ENCODE data around the gene SLC2A6. TPM values are rescaled to one million over a fixed set of nuclear protein-coding genes. Genes with fewer than 3 reads are reported as not detected.

SLC2A6 gene
- total RNA-seq, 1 experiment from 2014 or later = 18.7 TPM

DNA sequence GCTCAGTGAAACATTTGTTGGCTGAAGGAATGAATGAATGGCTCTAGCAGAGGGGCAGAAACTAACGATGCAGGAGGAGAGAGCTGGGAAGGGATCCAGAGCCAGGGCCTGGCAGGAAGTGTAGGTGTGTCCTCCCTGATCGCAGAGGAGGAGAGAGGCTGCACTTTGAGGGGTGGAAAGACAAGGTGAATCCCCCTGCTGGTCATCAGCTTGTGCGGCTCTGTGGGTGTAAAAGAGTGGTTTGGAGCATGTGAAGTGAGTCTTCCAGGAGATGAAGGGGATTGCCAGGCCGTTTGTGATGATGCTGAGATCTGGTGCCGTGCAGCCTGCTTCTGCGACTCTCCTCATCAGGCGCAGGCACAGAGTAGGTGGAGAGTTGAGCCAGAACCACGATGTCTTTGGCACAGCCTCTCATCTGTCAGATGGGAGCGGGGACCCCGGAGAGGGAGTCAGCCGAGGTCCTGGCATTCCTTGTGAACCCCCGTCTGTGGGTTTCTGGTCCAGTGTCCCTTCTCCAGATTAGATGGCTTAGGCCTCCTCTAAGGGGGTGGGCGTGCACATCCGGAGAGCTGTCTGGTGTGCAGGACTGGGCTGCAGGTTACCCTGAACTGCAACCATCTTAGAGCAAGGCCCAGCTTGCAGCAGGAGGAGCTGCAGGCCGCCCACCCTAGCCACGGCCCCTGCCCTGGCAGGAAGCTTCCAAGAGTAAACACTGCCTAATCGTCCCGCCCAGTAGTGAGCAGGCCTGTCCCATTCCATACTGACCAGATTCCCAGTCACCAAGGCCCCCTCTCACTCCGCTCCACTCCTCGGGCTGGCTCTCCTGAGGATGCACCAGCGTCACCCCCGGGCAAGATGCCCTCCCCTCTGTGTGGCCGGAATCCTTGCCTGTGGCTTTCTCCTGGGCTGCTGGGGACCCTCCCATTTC lies 57.0 kb downstream of the SLC2A6 start, which contains the start of gene ADAMTS13:
TSS of gene ADAMTS13 (plus strand) at position 753 of the 928 bp plus-strand sequence. CDS start at position 830, 77 bp downstream.
- Histone ChIP-seq H4K5ac (ENCODE audit: insufficient read length, low read depth, low read length) (no peak within 1 kb of the TSS), H4K91ac (ENCODE audit: insufficient read length, low read depth, low read length) (no peak within 1 kb of the TSS), H2BK12ac (ENCODE audit: insufficient read length, low read depth, low read length) (no peak within 1 kb of the TSS), H2AK5ac (ENCODE audit: insufficient read length, low read length) (no peak within 1 kb of the TSS), H4K8ac (replicated peaks; ENCODE audit: insufficient read length, low read depth, low read length) (no peak within 1 kb of the TSS), H2BK5ac (ENCODE audit: insufficient read length, low read length) (no peak within 1 kb of the TSS), H3K56ac (ENCODE audit: insufficient read length, low read depth, low read length) (no peak within 1 kb of the TSS), H3K9ac (ENCODE audit: extremely low read depth, insufficient read length, low read length) (no peak within 1 kb of the TSS), H3K79me1 (ENCODE audit: insufficient read depth, low read depth, low read length, poor library complexity, severe bottlenecking) (peaks cover 3% of the 10 kb centered on the region), H3K23me2 (ENCODE audit: insufficient read length, low read depth, low read length, poor library complexity, severe bottlenecking) (peaks cover 7% of the 10 kb centered on the region), H3K23ac (ENCODE audit: insufficient read length, low read depth, low read length) (no peak within 1 kb of the TSS), H3K4me2 (ENCODE audit: insufficient read depth, insufficient read length, low read length) (no peak within 1 kb of the TSS), H3K18ac (ENCODE audit: insufficient read length, low read depth, low read length) (no peak within 1 kb of the TSS), H3K4ac (ENCODE audit: low read depth, low read length) (no peak within 1 kb of the TSS), H3K4me1 (ENCODE audit: insufficient read depth, low read length) (no peaks in the 10 kb centered on the region), H2AFZ (ENCODE audit: low read length) (no peak within 1 kb of the TSS), H2BK20ac (ENCODE audit: low read depth, low read length, poor library complexity, severe bottlenecking) (no peak within 1 kb of the TSS), H3K79me2 (ENCODE audit: insufficient read depth, low read length) (no peaks in the 10 kb centered on the region; the same call in 1 of the 2 replicates), H3K14ac (ENCODE audit: insufficient read depth, low read length) (no peak within 1 kb of the TSS), H2BK15ac (ENCODE audit: low read depth, low read length) (no peak within 1 kb of the TSS), H3K9me3 (ENCODE audit: control insufficient read depth, low read depth, low read length) (no peaks in the 10 kb centered on the region), H3K27me3 (ENCODE audit: insufficient read depth, low read length) (no peaks in the 10 kb centered on the region), H2BK120ac (ENCODE audit: low read depth, low read length, poor library complexity, severe bottlenecking) (no peak within 1 kb of the TSS), H3T11ph (ENCODE audit: low read length) (no peak within 1 kb of the TSS), H3K27ac (ENCODE audit: insufficient read length, low read depth, low read length) (no peak within 1 kb of the TSS), H4K20me1 (ENCODE audit: control insufficient read depth, insufficient read depth, insufficient read length) (no peaks in the 10 kb centered on the region)
- Mint-ChIP-seq H3K9me3 (peaks cover 2 to 3% of the 10 kb centered on the region in 2 experiments; a peak in 3 of 5 replicates), H3K27me3 (ENCODE audit: low read depth) (peaks cover under 1% of the 10 kb centered on the region; the same call in 1 of the 2 replicates), H3K4me1 (peaks cover 21 to 35% of the 10 kb centered on the region in 2 experiments), H3K4me3 (peak within 1 kb of the TSS; percentile 21 to 58; a peak in 2 of 5 replicates), H3K36me3 (ENCODE audit: insufficient read depth in 1 of 3, low read depth in 3 of 3) (peaks cover 4 to 6% (median 4%) of the 10 kb centered on the region in 3 experiments; a peak in 4 of 7 replicates), H3K27ac (peak within 1 kb of the TSS; percentile 45 to 84 (median 76); a peak in 5 of 7 replicates)
- peak; percentile 79 for DNase-seq
- WGBS (ENCODE audit: extremely low coverage, insufficient read length, low lambda C conversion rate) = no CpG with 5 or more reads among the region's 23 CpGs
- TF ChIP-seq, protein P1, sequence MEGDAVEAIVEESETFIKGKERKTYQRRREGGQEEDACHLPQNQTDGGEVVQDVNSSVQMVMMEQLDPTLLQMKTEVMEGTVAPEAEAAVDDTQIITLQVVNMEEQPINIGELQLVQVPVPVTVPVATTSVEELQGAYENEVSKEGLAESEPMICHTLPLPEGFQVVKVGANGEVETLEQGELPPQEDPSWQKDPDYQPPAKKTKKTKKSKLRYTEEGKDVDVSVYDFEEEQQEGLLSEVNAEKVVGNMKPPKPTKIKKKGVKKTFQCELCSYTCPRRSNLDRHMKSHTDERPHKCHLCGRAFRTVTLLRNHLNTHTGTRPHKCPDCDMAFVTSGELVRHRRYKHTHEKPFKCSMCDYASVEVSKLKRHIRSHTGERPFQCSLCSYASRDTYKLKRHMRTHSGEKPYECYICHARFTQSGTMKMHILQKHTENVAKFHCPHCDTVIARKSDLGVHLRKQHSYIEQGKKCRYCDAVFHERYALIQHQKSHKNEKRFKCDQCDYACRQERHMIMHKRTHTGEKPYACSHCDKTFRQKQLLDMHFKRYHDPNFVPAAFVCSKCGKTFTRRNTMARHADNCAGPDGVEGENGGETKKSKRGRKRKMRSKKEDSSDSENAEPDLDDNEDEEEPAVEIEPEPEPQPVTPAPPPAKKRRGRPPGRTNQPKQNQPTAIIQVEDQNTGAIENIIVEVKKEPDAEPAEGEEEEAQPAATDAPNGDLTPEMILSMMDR (conservative IDR thresholded peaks at IDR 0.05) = peak; percentile 57

Other genes starting within 250 kb of the SLC2A6 start
- gene ABO, start 203.9 kb downstream of the SLC2A6 start, total RNA-seq (2021) = 0.31 and 0.37 TPM in 2 replicates
- 55.1 and 56.3 TPM in 2 replicates for gene SURF6, start 142.9 kb downstream of the SLC2A6 start, total RNA-seq (2021)
- gene MED22, start 131.0 kb downstream of the SLC2A6 start, total RNA-seq (2021) = 60.1 and 63.7 TPM in 2 replicates
- gene RPL7A, start 130.9 kb downstream of the SLC2A6 start, total RNA-seq (2021) = 2,874 and 2,895 TPM in 2 replicates
- 43.3 and 46.8 TPM in 2 replicates for gene SURF1, start 122.6 kb downstream of the SLC2A6 start, total RNA-seq (2021)
- 44.4 and 46.1 TPM in 2 replicates for gene SURF2, start 122.5 kb downstream of the SLC2A6 start, total RNA-seq (2021)
- gene SURF4, start 103.0 kb downstream of the SLC2A6 start, total RNA-seq (2021) = 146 and 148 TPM in 2 replicates
- gene STKLD1, start 102.7 kb downstream of the SLC2A6 start, total RNA-seq (2021) = 0.57 TPM in 1 of 2 replicates, not detected in the other
- gene REXO4, start 61.1 kb downstream of the SLC2A6 start, total RNA-seq (2021) = 33.6 and 35.2 TPM in 2 replicates
- 8.2 and 8.8 TPM in 2 replicates for gene ADAMTS13, start 56.7 kb downstream of the SLC2A6 start, total RNA-seq (2021)
- gene CACFD1, start 19.1 kb downstream of the SLC2A6 start, total RNA-seq (2021) = 20.0 and 20.2 TPM in 2 replicates
- not detected in 2 replicates for gene MYMK, start 45.9 kb upstream of the SLC2A6 start, total RNA-seq (2021)
- gene ADAMTSL2, start 55.6 kb upstream of the SLC2A6 start, total RNA-seq (2021) = 0.61 and 0.86 TPM in 2 replicates
- 0.39 and 0.64 TPM in 2 replicates for gene FAM163B, start 130.3 kb upstream of the SLC2A6 start, total RNA-seq (2021)
- not detected in 2 replicates for gene DBH, start 157.3 kb upstream of the SLC2A6 start, total RNA-seq (2021)